BLaER1 treated with 17β-estradiol and CSF1 and Interleukin-3, amounts not matched to agents 10 nM and 100 nM (cell line): Measurements from ENCODE around the gene STRA8.

Source experiments
- H3K27ac ChIP-seq, 11 experiments: shearing (Covaris generic); formaldehyde crosslinking; 2 replicates each; pipeline ENCODE4 v1.8.1; 2022
- H3K27me3 ChIP-seq, 11 experiments: shearing (Covaris generic); formaldehyde crosslinking; 2 replicates each; pipeline ENCODE4 v1.8.1; 2022
- H3K36me3 ChIP-seq, 11 experiments: shearing (Covaris generic); formaldehyde crosslinking; 2 replicates each; pipeline ENCODE4 v1.8.1; 2022
- H3K4me1 ChIP-seq, 10 experiments: shearing (Covaris generic); formaldehyde crosslinking; 2 replicates each; pipeline ENCODE4 v1.8.1; 2022
- H3K4me2 ChIP-seq, 11 experiments: shearing (Covaris generic); formaldehyde crosslinking; 2 replicates each; pipeline ENCODE4 v1.8.1; 2022
- H3K4me3 ChIP-seq, 10 experiments: shearing (Covaris generic); formaldehyde crosslinking; 2 replicates each; pipeline ENCODE4 v1.8.1; 2022
- H3K9ac ChIP-seq, 11 experiments: shearing (Covaris generic); formaldehyde crosslinking; 2 replicates each; pipeline ENCODE4 v1.8.1; 2022
- H3K9me3 ChIP-seq, 11 experiments: shearing (Covaris generic); formaldehyde crosslinking; replicated peaks in 1 of 11; 2 replicates each; pipeline ENCODE4 v1.8.1; 2022
- H4K20me1 ChIP-seq, 11 experiments: shearing (Covaris generic); formaldehyde crosslinking; 2 replicates each; pipeline ENCODE4 v1.8.1; 2022
- Cebpa-rat ChIP-seq, 11 experiments: shearing (Covaris generic); IDR thresholded peaks; 2 replicates each; pipeline ENCODE4 v1.8.1; 2022

Gene STRA8

DNA sequence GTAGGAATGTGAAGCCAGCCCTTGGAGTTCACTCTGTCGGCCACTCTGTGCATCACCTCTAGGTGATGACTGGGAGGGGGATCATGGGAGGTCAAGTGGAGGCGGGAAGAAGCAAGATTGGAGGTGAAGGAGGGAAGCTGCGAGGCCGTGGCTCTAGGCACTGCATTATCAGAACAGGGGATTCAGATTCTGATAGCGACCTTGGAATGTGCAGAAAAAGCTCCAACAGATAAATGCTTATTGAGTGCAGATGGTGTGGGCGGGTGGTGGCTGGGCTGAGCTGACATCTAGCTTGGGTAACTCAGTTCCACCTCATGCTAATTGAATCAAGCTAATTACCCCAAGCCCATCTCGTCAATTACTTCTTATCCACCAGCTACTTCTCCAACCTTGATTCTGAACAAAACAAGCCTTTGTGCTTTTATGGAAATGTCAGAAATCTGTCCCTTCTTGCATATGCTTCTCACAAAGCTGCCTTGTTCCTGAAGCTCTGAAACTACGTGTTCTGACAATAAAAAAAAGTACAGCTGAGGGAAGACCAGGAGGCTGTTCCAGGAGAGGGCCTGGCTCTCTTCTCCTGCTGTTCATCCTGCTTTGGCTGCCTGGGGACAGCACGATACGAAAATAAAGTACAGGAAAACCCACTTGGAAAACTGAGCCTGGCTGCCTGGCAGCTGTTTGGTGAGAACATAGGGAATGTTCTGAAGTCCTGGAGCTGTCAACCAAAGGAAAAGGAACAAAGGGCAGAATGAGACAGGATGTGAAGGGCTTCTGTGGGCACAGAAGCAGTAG lies 27.5 kb downstream of the STRA8 start:
- Histone ChIP-seq H3K36me3 (no peaks in the 10 kb centered on the region), H3K27me3 (no peaks in the 10 kb centered on the region), H3K4me2 (no peak overlapping the region), H3K9ac (no peak overlapping the region), H4K20me1 (no peaks in the 10 kb centered on the region), H3K27ac (no peak overlapping the region), H3K9me3 (peaks cover 27 to 37% (median 32%) of the 10 kb centered on the region in 11 experiments), H3K4me1 (peaks cover 0 to 18% (median 9%) of the 10 kb centered on the region in 10 experiments; a peak in 12 of 20 replicates), H3K4me3 (no peak overlapping the region)
- no peak for TF ChIP-seq Cebpa-rat (IDR thresholded peaks at IDR 0.05)

DNA sequence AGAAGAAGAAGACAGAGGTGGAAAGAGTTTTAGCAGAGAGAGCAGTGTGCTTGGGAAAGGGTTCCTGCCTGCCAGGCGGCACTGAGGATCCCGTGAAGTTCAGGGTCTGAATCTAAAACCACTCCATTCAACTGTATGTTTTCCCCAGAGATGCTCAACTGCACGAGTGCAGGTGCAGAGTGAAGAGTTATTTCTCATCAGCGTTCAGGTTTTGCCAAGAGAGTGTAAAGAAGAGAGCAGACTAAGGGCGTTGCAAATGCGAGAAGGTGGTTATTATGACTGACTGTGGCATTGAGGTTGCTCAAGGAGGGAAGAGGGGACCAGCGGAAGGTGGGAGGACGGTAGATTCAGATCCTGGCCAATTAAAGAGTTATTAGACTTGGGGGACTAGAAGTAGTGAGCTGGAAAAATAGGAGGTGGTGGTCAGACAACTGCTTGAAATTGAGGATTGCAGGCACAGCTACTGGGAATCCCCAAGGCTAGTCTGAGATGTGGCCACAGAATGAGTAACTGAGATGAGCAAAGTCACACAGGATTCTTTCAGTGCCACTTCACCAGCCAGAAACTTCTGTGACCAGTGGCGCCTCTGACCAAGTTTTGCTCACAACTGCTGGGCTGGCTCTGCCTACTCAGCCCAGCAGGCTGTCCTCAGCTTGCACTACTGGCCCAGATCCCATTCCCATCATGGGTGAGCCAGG lies 29.1 kb downstream of the STRA8 start:
- Histone ChIP-seq H3K4me3 (no peak overlapping the region), H3K4me1 (peaks cover 0 to 18% (median 8%) of the 10 kb centered on the region in 10 experiments; a peak in 11 of 20 replicates), H3K36me3 (no peaks in the 10 kb centered on the region), H3K27me3 (no peaks in the 10 kb centered on the region), H3K4me2 (peak overlapping the region in 5 of 11 experiments; percentile 13 to 51 (median 20); a peak in 9 of 22 replicates), H3K9ac (no peak overlapping the region), H3K9me3 (peaks cover 27 to 37% (median 33%) of the 10 kb centered on the region in 11 experiments), H4K20me1 (no peaks in the 10 kb centered on the region), H3K27ac (no peak overlapping the region)
- no peak for TF ChIP-seq Cebpa-rat (IDR thresholded peaks at IDR 0.05)

DNA sequence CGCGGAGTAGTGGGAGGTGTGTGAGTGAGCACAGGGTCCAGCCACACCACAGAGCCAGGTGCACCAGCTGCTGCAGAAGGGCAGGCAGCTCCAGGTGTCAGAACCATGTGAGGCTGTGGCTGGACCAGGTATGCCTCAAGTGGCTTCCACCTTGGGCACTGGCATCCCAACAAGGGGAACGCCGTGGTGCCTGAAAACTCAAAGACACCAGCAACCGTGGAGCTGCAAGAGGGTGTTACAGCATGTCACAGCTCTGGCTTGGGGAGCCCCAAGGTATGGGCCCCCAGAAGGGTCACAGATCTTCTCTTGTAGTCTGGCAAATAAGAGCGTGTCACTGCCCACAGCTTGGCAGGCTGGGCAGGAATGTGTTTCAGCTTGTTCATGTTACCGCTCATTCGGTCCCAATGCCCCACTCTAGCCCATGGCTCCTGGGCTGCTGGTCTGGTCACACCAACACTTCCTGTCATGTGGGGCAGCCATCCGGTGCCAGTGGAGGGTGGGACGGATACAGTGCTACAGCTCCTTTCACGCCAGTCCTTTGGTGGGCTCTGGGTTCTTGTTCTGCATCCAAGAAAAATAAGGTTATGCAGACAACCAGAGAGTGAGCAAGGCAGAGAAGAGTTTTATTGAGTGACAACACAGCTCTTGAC lies 29.8 kb downstream of the STRA8 start:
- H3K4me1 ChIP-seq = peaks cover 0 to 18% (median 8%) of the 10 kb centered on the region in 10 experiments; a peak in 11 of 20 replicates
- H3K4me2 ChIP-seq = no peak overlapping the region
- H3K27me3 ChIP-seq = no peaks in the 10 kb centered on the region
- H3K9ac ChIP-seq = no peak overlapping the region
- H4K20me1 ChIP-seq = no peaks in the 10 kb centered on the region
- no peaks in the 10 kb centered on the region for H3K36me3 ChIP-seq
- H3K4me3 ChIP-seq = no peak overlapping the region
- no peak for TF ChIP-seq Cebpa-rat (IDR thresholded peaks at IDR 0.05)
- H3K9me3 ChIP-seq = peaks cover 27 to 37% (median 33%) of the 10 kb centered on the region in 11 experiments
- no peak overlapping the region for H3K27ac ChIP-seq

DNA sequence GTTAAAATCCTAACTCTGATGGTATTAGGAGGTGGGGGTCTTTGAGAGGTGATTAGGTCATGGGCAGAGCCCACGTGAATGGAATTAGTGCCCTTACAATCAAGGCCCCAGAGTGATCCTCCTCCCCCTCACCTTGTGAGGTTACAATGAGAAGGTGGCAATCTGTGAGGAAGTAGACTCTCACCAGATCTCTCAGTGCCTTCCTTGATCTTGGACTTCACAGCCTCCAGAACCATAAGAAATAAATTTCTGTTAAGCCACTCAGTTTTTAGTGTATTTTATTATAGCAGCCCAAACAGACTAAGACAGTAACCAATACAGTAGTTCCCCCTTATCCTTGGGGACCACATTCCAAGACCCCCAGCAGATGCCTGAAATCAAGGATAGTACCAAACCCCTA lies 32.0 kb downstream of the STRA8 start:
- no peak for TF ChIP-seq Cebpa-rat (IDR thresholded peaks at IDR 0.05)
- Histone ChIP-seq H3K9me3 (peaks cover 27 to 37% (median 33%) of the 10 kb centered on the region in 11 experiments), H4K20me1 (no peaks in the 10 kb centered on the region), H3K9ac (no peak overlapping the region), H3K4me2 (no peak overlapping the region), H3K4me3 (no peak overlapping the region), H3K27ac (no peak overlapping the region), H3K27me3 (no peaks in the 10 kb centered on the region), H3K4me1 (peaks cover 0 to 15% (median 8%) of the 10 kb centered on the region in 10 experiments; a peak in 11 of 20 replicates), H3K36me3 (no peaks in the 10 kb centered on the region)

DNA sequence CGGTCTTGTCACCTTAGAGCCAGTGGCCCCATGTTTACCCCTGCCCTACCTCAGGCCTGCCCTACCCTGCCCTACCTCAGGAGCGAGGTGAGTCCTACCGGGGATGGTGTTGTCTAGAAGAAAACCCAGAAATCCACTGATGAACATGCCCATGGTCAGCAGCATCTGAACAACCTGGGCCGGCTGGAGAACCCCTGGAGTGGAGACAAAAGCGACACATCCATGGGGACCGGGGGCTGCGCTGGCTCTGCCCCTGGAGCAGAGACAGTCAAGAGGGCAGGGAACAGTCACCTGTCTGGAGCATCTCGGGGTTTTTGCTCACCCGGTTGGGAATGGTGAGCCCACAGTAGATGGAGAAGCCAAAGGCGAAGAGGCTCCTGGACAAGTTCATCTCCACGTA lies 36.3 kb downstream of the STRA8 start:
- Histone ChIP-seq H3K9ac (no peak overlapping the region), H3K36me3 (no peaks in the 10 kb centered on the region), H3K27ac (no peak overlapping the region), H3K4me1 (no peaks in the 10 kb centered on the region), H3K27me3 (no peaks in the 10 kb centered on the region), H3K4me2 (no peak overlapping the region), H4K20me1 (no peaks in the 10 kb centered on the region), H3K9me3 (peaks cover 7 to 13% (median 10%) of the 10 kb centered on the region in 11 experiments; a peak in 19 of 22 replicates), H3K4me3 (no peak overlapping the region)
- TF ChIP-seq Cebpa-rat (IDR thresholded peaks at IDR 0.05) = no peak

DNA sequence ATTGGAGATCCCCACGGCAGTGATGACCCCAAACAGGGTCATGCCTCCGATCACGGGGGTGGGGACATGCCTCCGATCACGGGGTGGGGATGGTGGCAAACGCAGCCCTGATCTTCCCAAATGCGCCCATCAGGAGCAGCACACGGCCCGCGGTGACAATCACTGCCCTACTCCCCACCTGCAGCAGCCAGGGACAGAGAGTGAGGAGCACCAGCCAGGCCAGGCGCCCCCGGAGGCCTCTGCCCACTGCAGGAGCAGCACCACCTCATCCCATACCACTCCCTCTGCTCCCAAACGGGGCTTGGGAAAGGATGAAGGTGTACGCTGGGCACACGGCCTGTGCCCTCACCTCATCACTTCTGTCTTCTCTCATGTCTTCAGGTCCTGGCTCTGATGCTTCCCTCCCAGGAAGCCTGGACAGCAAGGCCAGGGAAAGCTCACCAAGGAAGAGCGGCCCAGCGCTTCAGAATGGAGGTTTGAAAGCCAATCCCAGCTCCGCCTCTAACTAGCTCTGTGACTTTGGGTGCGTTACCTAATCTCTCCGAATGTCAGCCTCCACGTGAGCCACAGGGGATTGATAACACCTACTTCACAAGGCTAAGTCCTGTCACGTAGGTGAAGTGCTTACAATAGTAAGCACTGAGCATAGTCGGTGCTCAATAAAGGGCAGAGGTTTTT lies 37.1 kb downstream of the STRA8 start:
- Histone ChIP-seq H3K4me1 (no peaks in the 10 kb centered on the region), H3K9me3 (peaks cover under 1 to 6% (median 4%) of the 10 kb centered on the region in 11 experiments; a peak in 15 of 22 replicates), H3K27me3 (no peaks in the 10 kb centered on the region), H3K4me3 (no peak overlapping the region), H3K27ac (no peak overlapping the region), H4K20me1 (no peaks in the 10 kb centered on the region), H3K9ac (no peak overlapping the region), H3K36me3 (no peaks in the 10 kb centered on the region), H3K4me2 (no peak overlapping the region)
- TF ChIP-seq Cebpa-rat (IDR thresholded peaks at IDR 0.05) = no peak

DNA sequence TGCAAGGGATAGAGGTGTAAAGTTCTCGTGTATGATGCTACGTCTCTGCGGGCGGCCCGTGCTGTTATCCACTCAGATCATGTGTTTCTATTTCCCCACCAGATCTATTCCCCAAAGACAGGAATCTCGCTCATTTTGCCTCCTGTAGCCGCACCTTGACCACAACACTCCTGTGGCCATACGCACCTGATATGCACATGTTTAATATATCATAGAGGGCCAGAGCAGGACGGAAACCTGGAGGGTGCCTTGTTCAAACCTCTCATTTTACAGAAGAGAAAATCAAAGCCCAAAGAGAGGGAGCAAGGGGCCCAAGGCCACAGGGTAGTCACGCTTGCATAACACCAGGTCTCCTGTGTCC lies 37.6 kb downstream of the STRA8 start:
- no peak overlapping the region for H3K4me3 ChIP-seq
- H3K9me3 ChIP-seq = peaks cover 0 to 1% (median 0%) of the 10 kb centered on the region in 11 experiments; a peak in 5 of 22 replicates
- no peak overlapping the region for H3K4me2 ChIP-seq
- H3K27ac ChIP-seq = no peak overlapping the region
- no peaks in the 10 kb centered on the region for H4K20me1 ChIP-seq
- no peaks in the 10 kb centered on the region for H3K36me3 ChIP-seq
- no peaks in the 10 kb centered on the region for H3K27me3 ChIP-seq
- no peak for TF ChIP-seq Cebpa-rat (IDR thresholded peaks at IDR 0.05)
- H3K9ac ChIP-seq = no peak overlapping the region
- H3K4me1 ChIP-seq = no peaks in the 10 kb centered on the region

DNA sequence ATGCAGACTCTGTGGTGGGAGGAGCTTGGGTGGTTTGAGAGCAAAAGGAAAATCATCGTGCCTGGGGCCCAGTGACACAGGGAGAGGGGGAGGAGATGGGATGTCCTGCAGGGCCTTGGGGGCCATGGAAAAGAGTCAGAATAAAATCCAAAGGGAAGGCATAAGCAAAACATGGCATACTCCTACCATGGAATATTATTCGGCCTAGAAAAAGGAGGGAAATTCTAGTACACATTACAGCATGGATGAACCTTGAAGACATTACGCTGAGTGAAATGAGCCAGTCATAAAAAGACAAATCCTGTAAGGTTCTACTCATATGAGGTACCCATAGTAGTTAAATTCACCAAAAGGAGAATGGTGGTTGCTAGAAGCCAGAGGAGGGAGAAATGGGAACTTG lies 38.7 kb downstream of the STRA8 start:
- TF ChIP-seq Cebpa-rat (IDR thresholded peaks at IDR 0.05) = no peak
- Histone ChIP-seq H3K27me3 (no peaks in the 10 kb centered on the region), H3K4me1 (no peaks in the 10 kb centered on the region)

DNA sequence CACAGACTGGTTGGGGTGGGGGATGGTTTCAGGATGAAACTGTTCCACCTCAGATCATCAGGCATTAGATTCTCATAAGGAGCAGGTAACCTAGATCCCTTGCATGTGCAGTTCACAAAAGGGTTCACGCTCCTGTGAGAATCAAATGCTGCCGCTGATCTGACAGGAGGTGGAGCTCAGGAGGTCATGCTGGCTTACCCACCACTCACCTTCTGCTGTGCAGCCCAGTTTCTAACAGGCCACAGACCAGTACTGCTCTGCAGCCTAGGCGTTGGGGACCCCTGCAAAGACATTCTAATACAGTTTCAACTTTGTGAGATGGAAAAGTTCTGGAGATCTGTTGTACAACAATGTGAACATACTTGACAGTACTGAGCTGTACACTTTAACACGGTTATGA lies 39.9 kb downstream of the STRA8 start:
- Histone ChIP-seq H3K4me2 (no peak overlapping the region), H3K9me3 (no peaks in the 10 kb centered on the region), H3K4me1 (no peaks in the 10 kb centered on the region), H3K27me3 (no peaks in the 10 kb centered on the region), H3K27ac (no peak overlapping the region), H4K20me1 (no peaks in the 10 kb centered on the region), H3K9ac (no peak overlapping the region), H3K4me3 (no peak overlapping the region), H3K36me3 (no peaks in the 10 kb centered on the region)
- TF ChIP-seq Cebpa-rat (IDR thresholded peaks at IDR 0.05) = no peak

More for the DNA sequence above, 38.7 kb downstream of the STRA8 start:
- Histone ChIP-seq H3K36me3 (no peaks in the 10 kb centered on the region), H4K20me1 (no peaks in the 10 kb centered on the region), H3K27ac (no peak overlapping the region), H3K9ac (no peak overlapping the region), H3K4me3 (no peak overlapping the region), H3K9me3 (no peaks in the 10 kb centered on the region), H3K4me2 (no peak overlapping the region)
